ENCODE results near the gene RPS6KC1. TPM values are rescaled to one million over a fixed set of nuclear protein-coding genes. Genes with fewer than 3 reads are reported as not detected.

RPS6KC1 gene
- total and polyA plus RNA-seq, 9 of the 15 experiments (the other 6 are each of a cell fraction or from before 2014, with no cell fraction given): 4.3 to 34.6 (median 20.9) TPM

GRCh38 chr1:213051127-213051880, at the start of gene RPS6KC1 (continued):
- peak; percentile 38; the same call in 1 of the 2 replicates for TF ChIP-seq TOE1 (IDR thresholded peaks at IDR 0.05; ENCODE audit: borderline replicate concordance)
- TF ChIP-seq TOE1 (CRISPR knock-in tag; IDR thresholded peaks at IDR 0.05; ENCODE audit: borderline replicate concordance, low read depth): no peak
- no peak for TF ChIP-seq KAT8 (IDR thresholded peaks at IDR 0.05; ENCODE audit: low read depth)
- no peak for TF ChIP-seq PCBP2 (IDR thresholded peaks at IDR 0.05; ENCODE audit: low read depth, low read length, poor library complexity, severe bottlenecking)
- no peak for TF ChIP-seq ZNF740 (CRISPR knock-in tag; IDR thresholded peaks at IDR 0.05)
- no peak for TF ChIP-seq ZNF740 (tag; IDR thresholded peaks at IDR 0.05)
- 0 out of 2 replicates have a peak, but pooled peaks have one; percentile 16 for TF ChIP-seq ZNF395 (CRISPR knock-in tag; IDR thresholded peaks at IDR 0.05)
- TF ChIP-seq ZNF655 (CRISPR knock-in tag; IDR thresholded peaks at IDR 0.05): no peak
- TF ChIP-seq ATF1 (CRISPR knock-in tag; IDR thresholded peaks at IDR 0.05): no peak
- TF ChIP-seq ATF1 (tag; IDR thresholded peaks at IDR 0.05): peak; percentile 71
- no peak for TF ChIP-seq HNRNPLL (IDR thresholded peaks at IDR 0.05; ENCODE audit: low read depth, low read length, poor library complexity, severe bottlenecking)
- TF ChIP-seq ASH1L (IDR thresholded peaks at IDR 0.05; ENCODE audit: borderline replicate concordance, low read depth, partially characterized antibody): no peak
- TF ChIP-seq ZZZ3 (IDR thresholded peaks at IDR 0.05): no peak
- peak; percentile 90 for TF ChIP-seq ARID1B (IDR thresholded peaks at IDR 0.05)
- TF ChIP-seq HMG20B (CRISPR knock-in tag; IDR thresholded peaks at IDR 0.05): no peak
- TF ChIP-seq NFE2L1 (tag; IDR thresholded peaks at IDR 0.05; ENCODE audit: borderline replicate concordance, low read depth): no peak
- TF ChIP-seq TFAM (CRISPR knock-in tag; conservative IDR thresholded peaks at IDR 0.05): no peak
- no peak for TF ChIP-seq ZNF165 (CRISPR knock-in tag; IDR thresholded peaks at IDR 0.05; ENCODE audit: borderline replicate concordance)
- no peak; the same call in none of the 2 replicates for TF ChIP-seq CREB3 (tag; conservative IDR thresholded peaks at IDR 0.05; ENCODE audit: low read depth)
- TF ChIP-seq BHLHE40 (IDR thresholded peaks at IDR 0.05; ENCODE audit: low read length): peak; percentile 37; the same call in 1 of the 2 replicates
- TF ChIP-seq MLLT1 (IDR thresholded peaks at IDR 0.05): peak; percentile 56 to 73; a peak in 2 of 4 replicates

All from K562 (cell line).